Kasumi-1 (cell line): ENCODE results near the gene FAM120A.
A peak's percentile ranks its signal among the peaks of the same experiment; 100 is the strongest.

Experiments
- DNase-seq, 2 experiments: peaks; one replicate each; lab custom pipeline; 2025; lab: John Stamatoyannopoulos, UW

The FAM120A gene

GRCh38 chr9:93560991-93561390 lies 109.5 kb downstream of the FAM120A start:
- DNase-seq = no peak

- DNase-seq = no peak
Observed at GRCh38 chr9:93562157-93562556, 110.7 kb downstream of the FAM120A start.

- DNase-seq = no peak
Observed at GRCh38 chr9:93565089-93565488, 113.6 kb downstream of the FAM120A start.

GRCh38 chr9:93566408-93567270 lies 115.2 kb downstream of the FAM120A start:
- DNase-seq = peak; percentile 92 to 94

- peak; percentile 24 to 26 for DNase-seq
Observed at GRCh38 chr9:93567271-93567959, 115.9 kb downstream of the FAM120A start.

GRCh38 chr9:93568169-93568568 lies 116.7 kb downstream of the FAM120A start:
- no peak for DNase-seq

GRCh38 chr9:93569621-93570174 lies 118.2 kb downstream of the FAM120A start:
- peak; percentile 43 to 50 for DNase-seq

GRCh38 chr9:93572221-93572620 lies 120.7 kb downstream of the FAM120A start:
- DNase-seq = no peak

GRCh38 chr9:93572636-93573515 lies 121.4 kb downstream of the FAM120A start:
- no peak for DNase-seq

GRCh38 chr9:93573516-93573828 lies 122.0 kb downstream of the FAM120A start:
- DNase-seq = no peak

GRCh38 chr9:93574091-93574899 lies 122.8 kb downstream of the FAM120A start:
- no peak for DNase-seq

GRCh38 chr9:93574900-93575795 lies 123.7 kb downstream of the FAM120A start:
- no peak for DNase-seq

- DNase-seq = peak; percentile 74 to 75
Observed at GRCh38 chr9:93575796-93576257, 124.3 kb downstream of the FAM120A start.

GRCh38 chr9:93576258-93577077 lies 125.0 kb downstream of the FAM120A start, which contains the start of gene PHF2:
Gene PHF2, plus strand, starts transcription at chr9:93576584. Its CDS starts 190 bp downstream, at chr9:93576774.
- DNase-seq = no peak

GRCh38 chr9:93577078-93577974 lies 125.8 kb downstream of the FAM120A start:
- peak in 1 of 2 experiments; percentile 11 for DNase-seq

- DNase-seq = no peak
Observed at GRCh38 chr9:93577975-93578682, 126.6 kb downstream of the FAM120A start.

GRCh38 chr9:93578844-93579243 lies 127.4 kb downstream of the FAM120A start:
- no peak for DNase-seq
